Amniotic stem cell (primary cell): Measurements from ENCODE around the gene PHEX.

Source experiments
- DNase-seq: peaks from one replicate; lab custom pipeline; 2025; lab: John Stamatoyannopoulos, UW

The PHEX gene

GRCh38 chrX:22040184-22040583, 8.1 kb downstream of the PHEX start:
- no peak for DNase-seq

GRCh38 chrX:22041907-22042530, 9.9 kb downstream of the PHEX start:
- no peak for DNase-seq

GRCh38 chrX:22043872-22044271, 11.7 kb downstream of the PHEX start:
- DNase-seq = no peak

- no peak for DNase-seq
Observed at GRCh38 chrX:22047468-22047867, 15.3 kb downstream of the PHEX start.

GRCh38 chrX:22053481-22053880, 21.4 kb downstream of the PHEX start:
- DNase-seq = no peak

GRCh38 chrX:22056235-22056634, 24.1 kb downstream of the PHEX start:
- no peak for DNase-seq

GRCh38 chrX:22057667-22058066, 25.5 kb downstream of the PHEX start:
- no peak for DNase-seq

GRCh38 chrX:22059775-22060174, 27.6 kb downstream of the PHEX start:
- no peak for DNase-seq

- DNase-seq = no peak
Observed at GRCh38 chrX:22060415-22061280, 28.5 kb downstream of the PHEX start.

GRCh38 chrX:22063284-22063683, 31.2 kb downstream of the PHEX start:
- no peak for DNase-seq

- DNase-seq = no peak
Observed at GRCh38 chrX:22069586-22069985, 37.5 kb downstream of the PHEX start.

GRCh38 chrX:22073928-22074327, 41.8 kb downstream of the PHEX start:
- DNase-seq = no peak

GRCh38 chrX:22078117-22078516, 46.0 kb downstream of the PHEX start:
- DNase-seq = no peak

- DNase-seq = peak; percentile 29
Observed at GRCh38 chrX:22081475-22082092, 49.5 kb downstream of the PHEX start.

- no peak for DNase-seq
Observed at GRCh38 chrX:22086003-22086402, 53.9 kb downstream of the PHEX start.

GRCh38 chrX:22087011-22087557, 55.0 kb downstream of the PHEX start:
- DNase-seq = no peak

- no peak for DNase-seq
Observed at GRCh38 chrX:22088326-22088725, 56.2 kb downstream of the PHEX start.

GRCh38 chrX:22090181-22090580, 58.1 kb downstream of the PHEX start:
- DNase-seq = no peak

- no peak for DNase-seq
Observed at GRCh38 chrX:22093550-22093949, 61.4 kb downstream of the PHEX start.

- DNase-seq = no peak
Observed at GRCh38 chrX:22095286-22095685, 63.2 kb downstream of the PHEX start.

GRCh38 chrX:22095856-22096255, 63.7 kb downstream of the PHEX start:
- no peak for DNase-seq

- no peak for DNase-seq
Observed at GRCh38 chrX:22097012-22097694, 65.0 kb downstream of the PHEX start.
